NCI-H2029 (cell line): ENCODE results near the gene ATP5PD.
"Not testable (repeated sequence)": the region's sequence is repeated elsewhere in the genome, so short reads cannot be mapped to it uniquely, and the experiment has no call there.

Experiments
- DNase-seq: peaks from one replicate; lab custom pipeline; 2025; lab: John Stamatoyannopoulos, UW

Gene ATP5PD

GRCh38 chr17:75051941-75052340, 5.2 kb upstream of the ATP5PD start:
- no peak for DNase-seq

GRCh38 chr17:75049706-75050105, 2.9 kb upstream of the ATP5PD start:
- no peak for DNase-seq

- DNase-seq, result no peak
Measured at GRCh38 chr17:75049057-75049456, 2.3 kb upstream of the ATP5PD start.

GRCh38 chr17:75048249-75048878, 1.6 kb upstream of the ATP5PD start:
- no peak for DNase-seq

GRCh38 chr17:75047398-75048098, 779 bp upstream of the ATP5PD start:
- peak; percentile 2 for DNase-seq

GRCh38 chr17:75045946-75046406, 793 bp downstream of the ATP5PD start:
- not testable (repeated sequence) for DNase-seq

- DNase-seq, result no peak
Measured at GRCh38 chr17:75044716-75045115, 2.1 kb downstream of the ATP5PD start.

GRCh38 chr17:75043789-75044188, 3.0 kb downstream of the ATP5PD start:
- DNase-seq, result not testable (repeated sequence)

GRCh38 chr17:75041656-75042280, 5.0 kb downstream of the ATP5PD start:
- DNase-seq, result no peak

GRCh38 chr17:75039238-75039637, 7.5 kb downstream of the ATP5PD start:
- DNase-seq, result no peak

GRCh38 chr17:75036643-75037268, 10.0 kb downstream of the ATP5PD start:
- peak; percentile 51 for DNase-seq

GRCh38 chr17:75034236-75034908, 12.4 kb downstream of the ATP5PD start:
- DNase-seq, result peak; percentile 76

GRCh38 chr17:75033346-75034235, 13.2 kb downstream of the ATP5PD start:
- DNase-seq, result peak; percentile 79

- no peak for DNase-seq
Measured at GRCh38 chr17:75032720-75033280, 14.0 kb downstream of the ATP5PD start.

- peak; percentile 64 for DNase-seq
Measured at GRCh38 chr17:75031972-75032719, 14.6 kb downstream of the ATP5PD start.

- no peak for DNase-seq
Measured at GRCh38 chr17:75030161-75030560, 16.6 kb downstream of the ATP5PD start.

GRCh38 chr17:75026650-75027049, 20.1 kb downstream of the ATP5PD start:
- not testable (repeated sequence) for DNase-seq

GRCh38 chr17:75025398-75025734, 21.4 kb downstream of the ATP5PD start:
- DNase-seq, result not testable (repeated sequence)

GRCh38 chr17:75024686-75025397, 21.9 kb downstream of the ATP5PD start:
- DNase-seq, result no peak
